GM03348 (cell line): ENCODE measurements around the gene ZC2HC1B.
"Not testable (repeated sequence)": the region's sequence is repeated elsewhere in the genome, so short reads cannot be mapped to it uniquely, and the experiment has no call there.

Experiments used
- DNase-seq: peaks from one replicate; pipeline ENCODE4 v3.0.0; 2012; ENCODE audit warnings: low spot score

Gene ZC2HC1B

DNA sequence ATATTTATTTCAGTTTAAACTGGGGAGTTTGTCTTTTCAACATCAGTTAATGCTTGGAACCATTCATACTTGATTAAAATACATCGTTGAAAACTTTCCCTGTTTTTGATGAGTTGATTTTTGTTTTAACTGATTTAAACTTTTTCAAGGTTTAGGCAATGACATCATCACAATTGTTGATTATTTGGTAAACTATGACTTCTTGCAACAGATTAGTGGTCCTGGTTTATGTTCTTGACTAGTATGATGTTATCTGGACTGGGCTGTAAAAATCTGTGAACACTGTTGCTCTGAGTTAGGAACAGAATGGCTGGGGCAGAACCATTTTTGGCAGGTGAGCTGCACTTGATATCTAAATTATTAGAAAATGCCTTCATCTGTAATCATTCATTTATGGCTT lies at the start of gene ZC2HC1B:
Gene ZC2HC1B, plus strand, starts transcription at position 241 of the 400 bp plus-strand sequence. Its CDS starts 66 bp downstream, at position 307.
- no peak for DNase-seq

DNA sequence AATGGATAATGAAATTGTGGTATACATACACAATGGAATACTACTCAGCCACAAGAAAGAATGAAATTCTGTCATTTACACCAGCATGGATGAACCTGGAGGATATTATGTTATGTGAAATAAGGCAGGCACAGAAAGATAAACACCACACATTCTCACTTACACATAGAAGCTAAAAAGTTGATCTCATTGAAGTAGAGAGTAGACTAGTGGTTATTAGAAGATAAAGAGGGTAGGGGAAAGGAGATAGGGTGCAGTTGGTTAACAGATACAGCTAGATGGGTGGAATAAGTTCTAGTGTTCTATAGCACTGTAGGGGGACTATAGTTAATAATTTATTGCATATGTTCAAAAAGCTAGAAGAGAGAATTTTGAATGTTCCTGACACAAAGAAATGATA lies 46.7 kb upstream of the ZC2HC1B start:
- no peak for DNase-seq

GRCh38 chr6:143821359-143821758 lies 42.9 kb upstream of the ZC2HC1B start:
- no peak for DNase-seq

DNA sequence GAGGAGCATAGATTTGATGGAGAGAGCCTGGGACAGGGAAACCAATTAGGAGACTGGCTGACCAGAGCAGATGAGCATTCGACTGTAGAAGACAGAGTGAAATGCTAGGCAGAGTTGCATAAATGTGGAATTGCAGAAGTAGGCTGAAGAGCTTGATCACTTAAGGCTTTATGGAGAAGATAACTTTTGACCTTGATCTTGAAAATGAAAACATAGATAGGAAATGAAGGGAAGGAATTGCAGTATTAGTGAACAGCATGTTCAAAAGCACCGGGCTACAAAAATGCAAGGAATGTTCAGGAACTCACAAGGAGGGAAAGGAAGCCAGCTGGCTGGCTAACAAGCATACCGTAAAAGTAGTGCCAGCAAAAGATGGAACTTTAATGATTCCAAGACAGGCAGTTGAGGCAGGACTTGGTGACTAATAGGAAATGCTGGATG lies 41.7 kb upstream of the ZC2HC1B start:
- peak; percentile 71 for DNase-seq

GRCh38 chr6:143823548-143823947 lies 40.7 kb upstream of the ZC2HC1B start:
- DNase-seq: no peak

GRCh38 chr6:143828572-143828971 lies 35.7 kb upstream of the ZC2HC1B start:
- no peak for DNase-seq

DNA sequence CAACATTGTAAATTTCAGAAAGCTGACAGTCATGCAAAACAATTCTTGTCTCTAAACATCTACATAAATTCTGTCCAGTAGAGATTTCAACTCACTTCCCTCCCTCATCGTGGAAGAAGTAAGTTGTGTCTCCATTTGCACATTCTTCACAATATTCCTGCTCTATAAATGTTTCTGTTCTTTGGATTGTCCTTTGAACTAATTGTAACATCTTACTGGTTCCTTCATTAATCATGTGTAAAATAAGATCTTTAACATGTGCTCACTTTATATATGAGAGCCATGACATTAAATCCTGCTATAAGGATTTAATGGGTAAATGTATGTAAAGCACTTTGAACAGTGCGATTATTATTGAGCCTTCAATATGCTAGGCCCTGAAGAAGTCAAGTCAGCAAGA lies 28.1 kb upstream of the ZC2HC1B start:
- DNase-seq: no peak

DNA sequence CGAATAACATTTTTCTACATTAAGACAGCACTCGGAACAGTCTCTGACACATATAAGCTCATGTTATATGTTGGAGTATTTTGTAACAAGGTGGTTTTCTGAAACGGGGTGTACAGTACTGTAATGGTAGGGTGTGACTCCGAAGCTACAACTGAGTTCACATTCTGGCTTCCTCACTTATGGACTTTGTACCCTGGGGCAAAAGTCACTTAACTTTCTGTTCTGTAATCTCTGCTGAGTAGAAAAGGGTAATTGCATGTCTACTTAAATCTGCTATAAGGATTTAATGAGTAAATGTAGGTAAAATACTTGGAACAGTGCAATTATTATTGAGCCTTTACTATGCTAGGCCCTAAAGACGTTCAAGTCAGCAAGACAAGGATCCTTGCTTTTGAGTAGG lies 25.9 kb upstream of the ZC2HC1B start:
- no peak for DNase-seq

DNA sequence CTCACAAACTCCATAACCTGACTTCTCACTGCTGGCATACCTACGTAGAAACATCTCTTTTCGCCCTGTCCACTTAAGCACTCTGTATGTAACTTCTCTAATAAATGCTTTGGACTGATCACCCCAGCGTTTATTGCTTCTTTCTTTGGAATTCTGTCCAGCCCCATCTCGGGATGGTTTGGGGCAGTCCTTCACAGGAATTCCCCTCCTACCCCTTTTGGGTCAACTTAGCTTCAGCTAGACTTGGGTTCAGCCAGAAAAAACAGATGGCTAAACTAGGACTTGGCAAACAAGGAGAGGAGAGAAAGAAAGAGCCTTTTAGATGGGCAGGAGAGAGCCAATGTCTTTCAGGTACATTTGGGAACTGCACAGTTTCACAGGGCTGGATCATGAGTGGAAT lies 25.1 kb upstream of the ZC2HC1B start:
- no peak for DNase-seq

- no peak for DNase-seq
These were observed 23.5 kb upstream of the ZC2HC1B start for GRCh38 chr6:143840595-143841265.

- no peak for DNase-seq
These were observed 21.8 kb upstream of the ZC2HC1B start for GRCh38 chr6:143842461-143842901.

GRCh38 chr6:143842902-143843676 lies 21.2 kb upstream of the ZC2HC1B start, which contains the start of gene LTV1:
Gene LTV1 (plus strand): TSS chr6:143843338. CDS start chr6:143843478, 140 bp downstream.
- peak; percentile 99 for DNase-seq

- DNase-seq: no peak
These were observed 20.6 kb upstream of the ZC2HC1B start for GRCh38 chr6:143843677-143843999.

DNA sequence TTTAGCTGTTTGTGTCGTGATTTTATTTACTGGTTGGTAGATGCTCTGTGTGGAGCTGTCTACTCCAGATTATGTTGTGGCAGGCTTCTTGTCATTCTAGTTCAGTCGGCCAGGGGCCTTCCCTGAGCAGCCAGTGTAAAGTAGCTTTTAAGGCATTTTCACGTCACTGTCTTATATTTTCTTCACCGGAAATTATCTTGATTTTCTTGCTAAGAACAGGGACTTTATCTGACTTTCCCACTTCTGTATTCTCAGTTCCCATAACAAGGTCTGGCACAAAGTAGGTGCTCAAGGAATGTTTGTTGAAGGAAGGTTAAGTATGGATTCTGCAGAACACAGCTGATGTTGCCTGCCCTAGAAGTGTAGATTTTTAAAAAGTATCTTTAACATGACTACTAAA lies 20.3 kb upstream of the ZC2HC1B start:
- DNase-seq: peak; percentile 26

- no peak for DNase-seq
These were observed 19.2 kb upstream of the ZC2HC1B start for GRCh38 chr6:143845033-143845432.

- DNase-seq: not testable (repeated sequence)
These were observed 12.6 kb upstream of the ZC2HC1B start for GRCh38 chr6:143851706-143852105.

DNA sequence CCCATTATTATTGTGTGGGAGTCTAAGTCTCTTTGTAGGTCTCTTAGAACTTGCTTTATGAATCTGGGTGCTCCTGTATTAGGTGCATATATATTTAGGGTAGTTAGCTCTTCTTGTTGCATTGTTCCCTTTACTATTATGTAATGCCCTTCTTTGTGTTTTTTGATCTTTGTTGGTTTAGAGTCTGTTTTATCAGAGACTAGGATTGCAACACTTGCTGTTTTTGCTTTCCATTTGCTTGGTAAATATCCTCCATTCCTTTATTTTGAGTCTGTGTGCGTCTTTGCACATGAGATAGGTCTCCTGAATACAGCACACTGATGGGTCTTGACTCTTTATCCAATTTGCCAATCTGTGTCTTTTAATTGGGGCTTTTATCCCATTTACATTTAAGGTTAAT lies 9.2 kb upstream of the ZC2HC1B start:
- DNase-seq: not testable (repeated sequence)

GRCh38 chr6:143856762-143857161 lies 7.5 kb upstream of the ZC2HC1B start:
- not testable (repeated sequence) for DNase-seq

- DNase-seq: no peak
These were observed 6.6 kb upstream of the ZC2HC1B start for GRCh38 chr6:143857651-143858050.

- DNase-seq: no peak
These were observed 4.2 kb upstream of the ZC2HC1B start for GRCh38 chr6:143859891-143860660.

GRCh38 chr6:143863771-143864170 lies 503 bp upstream of the ZC2HC1B start:
- no peak for DNase-seq

- no peak for DNase-seq
These were observed 3.0 kb downstream of the ZC2HC1B start for GRCh38 chr6:143867236-143867635.

- DNase-seq: not testable (repeated sequence)
These were observed 4.5 kb downstream of the ZC2HC1B start for GRCh38 chr6:143868808-143869207.
